NAMALWA (cell line): ENCODE measurements around the gene GMDS.
A peak's percentile ranks its signal among the peaks of the same experiment; 100 is the strongest.
"Not testable (repeated sequence)": the region's sequence is repeated elsewhere in the genome, so short reads cannot be mapped to it uniquely, and the experiment has no call there.

Experiments
- DNase-seq: peaks from one replicate; pipeline ENCODE4 v3.0.0-alpha.2; 2015; ENCODE audit warnings: low spot score

The GMDS gene

DNA sequence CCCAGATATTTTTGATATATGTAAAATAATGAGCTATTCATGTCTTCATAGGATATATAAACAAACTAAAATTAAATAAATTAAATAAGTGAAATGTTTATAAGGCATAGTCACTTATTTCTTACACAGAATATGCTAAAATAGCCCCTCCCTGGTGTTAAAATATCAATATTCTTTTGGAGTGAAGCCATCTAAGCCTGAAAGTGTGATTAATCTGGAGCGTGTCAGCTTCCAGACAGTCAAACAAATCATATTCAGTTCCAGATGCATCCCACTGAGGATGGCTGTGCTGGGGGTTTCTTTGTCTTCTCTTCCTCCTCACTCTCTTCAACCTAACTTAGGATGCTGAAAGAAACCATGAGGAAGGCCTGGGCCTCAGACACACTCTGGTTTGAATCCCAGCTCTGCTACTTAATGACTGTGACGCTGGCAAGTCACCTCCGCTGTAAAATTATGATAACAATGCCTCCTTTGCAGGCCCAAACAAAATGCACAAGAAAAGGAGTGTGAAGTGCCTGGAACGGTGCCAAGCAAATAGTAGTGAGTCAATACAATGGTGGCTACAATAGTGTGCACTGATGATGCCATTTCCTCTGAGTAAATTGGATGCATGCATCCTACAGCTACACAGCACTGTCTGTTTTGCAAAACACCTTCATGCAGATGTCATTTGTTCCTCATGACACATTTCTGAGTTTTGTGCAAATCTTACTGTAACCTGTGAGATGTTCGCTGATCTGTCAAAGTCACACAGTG, 474.3 kb downstream of the GMDS start:
- no peak for DNase-seq

DNA sequence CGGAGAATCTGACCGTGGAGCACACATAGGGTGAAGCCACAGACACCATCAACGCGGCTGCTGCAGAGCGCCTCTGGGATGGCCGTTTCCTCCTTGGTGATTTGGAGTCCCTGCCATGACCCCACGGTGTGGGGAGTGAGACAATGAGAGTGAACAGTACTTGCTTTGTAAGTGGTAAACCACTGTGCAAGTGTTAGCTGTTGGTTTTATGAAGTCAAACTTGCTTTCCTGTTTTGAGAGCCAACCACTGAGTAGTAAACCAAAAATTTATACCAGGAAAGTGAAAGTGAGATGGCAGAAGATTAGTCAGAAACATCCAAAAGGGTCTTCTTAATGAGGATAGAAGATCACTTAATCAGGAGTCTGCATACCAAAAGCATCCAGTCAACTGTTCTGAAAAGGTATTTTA, 475.0 kb downstream of the GMDS start:
- DNase-seq = no peak

GRCh38 chr6:1767481-1768246, 477.7 kb downstream of the GMDS start:
- DNase-seq = no peak

DNA sequence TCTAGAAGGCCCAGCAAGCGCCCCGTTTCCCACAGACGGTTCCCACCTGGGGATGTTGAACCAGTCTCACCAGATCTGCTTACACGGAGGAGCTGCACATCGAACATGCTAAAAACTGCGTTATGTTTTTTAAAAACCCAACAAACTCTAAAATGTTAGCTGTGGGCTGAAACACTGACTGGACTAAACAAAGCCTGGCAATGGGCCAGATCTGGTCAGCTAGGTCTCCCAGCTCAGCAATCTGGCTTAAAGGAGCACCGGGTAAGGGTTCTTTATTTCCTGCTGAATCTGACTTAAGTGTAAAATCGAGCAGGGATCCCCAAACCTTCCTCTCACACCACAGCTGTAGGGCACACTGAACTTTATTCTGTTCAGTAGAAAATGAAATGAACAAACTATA, 478.8 kb downstream of the GMDS start:
- DNase-seq = no peak

- DNase-seq = no peak
Measured at GRCh38 chr6:1765160-1765903, 480.1 kb downstream of the GMDS start.

GRCh38 chr6:1764397-1764987, 480.9 kb downstream of the GMDS start:
- no peak for DNase-seq

DNA sequence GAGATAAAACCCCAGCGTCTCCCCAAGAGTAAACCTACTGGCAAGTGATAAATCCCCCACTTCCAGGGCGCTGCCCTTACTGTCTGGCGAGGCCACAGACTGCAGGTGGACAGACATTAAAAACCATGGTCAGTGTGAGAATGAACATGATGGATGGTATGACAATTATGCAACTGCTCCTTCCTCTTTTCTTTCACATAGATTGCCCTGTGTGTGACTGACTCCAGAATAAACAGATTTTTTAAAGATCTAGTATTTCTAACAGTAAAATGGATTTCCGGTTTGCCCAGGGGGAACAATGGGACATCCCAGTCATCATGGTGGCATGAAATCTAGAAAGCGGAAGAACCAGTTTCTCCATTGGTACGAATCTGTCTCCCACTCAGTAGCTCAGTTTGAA, 482.0 kb downstream of the GMDS start:
- DNase-seq = no peak

DNA sequence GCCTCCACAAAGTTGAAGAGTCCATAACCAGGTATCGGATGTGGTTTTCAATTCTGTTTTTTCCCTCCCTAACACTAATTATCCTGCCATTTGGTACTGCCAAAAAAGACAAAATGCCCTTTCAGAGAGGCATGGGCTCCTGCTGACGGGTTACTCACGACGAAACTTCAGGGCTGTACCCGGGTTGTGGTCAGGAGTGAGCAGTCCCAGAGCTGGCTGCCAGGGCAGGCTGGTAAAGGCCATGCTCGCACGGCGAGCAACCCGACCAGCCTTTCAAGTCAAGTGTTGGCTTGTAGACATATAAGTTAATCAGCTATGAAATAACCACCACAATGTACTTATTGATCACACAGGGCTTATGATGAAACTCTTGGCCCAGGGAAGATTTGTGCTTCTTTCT, 483.2 kb downstream of the GMDS start:
- DNase-seq = no peak

GRCh38 chr6:1761477-1761877, 483.9 kb downstream of the GMDS start:
- DNase-seq = no peak

- no peak for DNase-seq
Measured at GRCh38 chr6:1760876-1761275, 484.5 kb downstream of the GMDS start.

DNA sequence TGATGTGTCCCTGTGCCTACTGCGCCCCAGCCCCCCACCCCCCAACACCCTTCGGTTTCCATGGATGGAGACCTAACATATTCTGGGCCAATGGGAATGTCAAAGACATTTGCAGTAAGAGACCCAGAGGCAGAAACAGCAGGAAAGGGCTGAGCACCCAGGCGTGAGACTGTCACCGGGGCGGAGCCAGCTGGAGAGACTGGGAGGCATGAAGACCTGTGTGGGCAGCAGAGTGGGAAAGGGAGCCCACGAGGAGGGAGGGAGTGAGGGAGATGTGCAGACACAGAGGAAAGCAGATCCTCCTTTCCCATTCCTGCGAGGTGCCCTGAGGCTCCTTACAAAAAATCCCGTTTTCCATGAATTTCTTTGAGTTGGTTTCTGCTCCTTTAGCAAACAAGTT, 485.5 kb downstream of the GMDS start:
- no peak for DNase-seq

GRCh38 chr6:1758076-1758679, 487.2 kb downstream of the GMDS start:
- DNase-seq = no peak

- no peak for DNase-seq
Measured at GRCh38 chr6:1757131-1757530, 488.3 kb downstream of the GMDS start.

- no peak for DNase-seq
Measured at GRCh38 chr6:1756472-1757129, 488.8 kb downstream of the GMDS start.

GRCh38 chr6:1751063-1751462, 494.3 kb downstream of the GMDS start:
- DNase-seq = not testable (repeated sequence)

DNA sequence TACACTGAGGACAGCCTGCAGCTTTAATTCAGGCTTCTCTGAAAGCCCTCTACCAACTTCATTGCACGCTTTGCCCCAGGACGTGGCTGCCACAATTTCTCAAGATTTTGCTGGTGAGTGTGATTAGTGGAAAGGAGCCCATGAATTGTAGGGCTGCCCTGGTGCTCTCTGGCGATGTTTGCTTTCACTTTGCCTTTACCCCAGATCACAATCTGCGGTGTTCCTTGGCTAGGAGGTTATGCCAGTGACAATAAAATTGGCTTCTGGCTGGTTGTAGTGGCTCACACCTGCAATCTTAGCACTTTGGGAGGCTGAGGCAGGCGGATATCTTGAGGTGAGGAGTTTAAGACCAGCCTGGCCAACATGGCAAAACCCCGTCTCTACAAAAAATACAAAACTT, 496.4 kb downstream of the GMDS start:
- DNase-seq = no peak

- no peak for DNase-seq
Measured at GRCh38 chr6:1747531-1747930, 497.9 kb downstream of the GMDS start.

- DNase-seq = no peak
Measured at GRCh38 chr6:1747003-1747402, 498.4 kb downstream of the GMDS start.

DNA sequence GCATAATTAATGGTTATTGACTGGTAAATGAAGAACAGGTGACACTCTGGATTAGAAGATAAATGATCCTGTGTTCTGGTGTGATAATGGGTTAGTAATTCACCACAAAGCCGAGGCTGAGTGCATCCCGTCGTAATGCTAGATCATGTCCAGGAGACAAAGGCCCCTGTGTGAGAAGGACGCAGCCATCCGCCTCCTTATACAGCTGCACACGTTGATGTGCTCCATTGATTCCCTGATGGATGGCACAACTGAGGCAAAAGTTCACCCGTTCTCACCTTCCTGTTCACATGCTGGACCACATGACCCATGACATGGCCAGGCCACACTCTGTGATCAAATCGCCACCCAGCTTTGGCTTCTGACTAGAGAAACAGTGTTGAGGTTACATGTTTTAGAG, 499.6 kb downstream of the GMDS start:
- DNase-seq = no peak

DNA sequence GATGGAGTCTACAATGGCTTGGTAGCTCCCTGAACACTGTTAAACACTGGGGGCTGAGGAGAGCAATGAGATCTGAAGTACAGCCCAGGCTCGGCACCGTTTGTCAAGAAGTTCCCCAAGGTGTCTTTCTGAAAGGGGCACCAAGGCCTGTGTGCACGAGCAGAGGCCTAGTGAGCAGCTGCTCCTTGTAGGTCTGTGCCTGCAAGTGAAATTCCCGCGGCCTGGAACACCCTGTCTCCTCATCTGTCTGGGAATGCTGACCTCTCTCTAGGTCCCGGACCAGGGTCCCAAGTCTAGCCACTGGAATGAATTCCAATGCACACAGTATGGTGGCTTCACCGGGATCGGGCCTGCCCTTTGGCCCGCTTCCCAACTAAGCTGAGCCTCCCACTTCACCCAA, 500.9 kb downstream of the GMDS start:
- no peak for DNase-seq

GRCh38 chr6:1739680-1740079, 505.7 kb downstream of the GMDS start:
- DNase-seq = peak; percentile 74

DNA sequence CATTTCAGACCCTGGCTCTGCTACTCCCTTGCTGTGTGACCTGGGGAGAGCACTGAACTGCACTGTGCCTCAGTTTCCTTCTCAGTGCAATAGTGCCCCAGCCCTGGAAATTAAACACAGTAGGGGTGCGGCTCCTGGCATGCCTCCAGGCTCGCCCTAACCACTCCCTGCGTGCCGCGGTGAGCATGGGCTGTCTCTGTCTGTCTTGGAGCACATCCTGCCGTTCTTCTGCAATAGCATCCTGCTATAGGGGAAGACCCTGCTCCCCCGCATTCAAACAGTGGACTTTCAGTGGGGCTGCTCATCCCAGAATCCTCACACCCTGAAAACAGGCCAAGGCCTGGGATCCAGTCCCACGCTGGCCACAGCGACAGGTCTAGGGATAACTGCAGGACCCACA, 506.2 kb downstream of the GMDS start:
- no peak for DNase-seq
